Epithelial cell of prostate (primary cell): ENCODE results near the gene LRPPRC.

Source experiments
- DNase-seq: peaks from one replicate; pipeline ENCODE4 v3.0.0-alpha.2; 2011; ENCODE audit warnings: low read depth, low spot score
- H3K27ac ChIP-seq: fragments of 450-650 bp; 2 replicates; pipeline ENCODE4 v1.5.1; 2017; ENCODE audit warnings: mild to moderate bottlenecking

Gene LRPPRC

DNA sequence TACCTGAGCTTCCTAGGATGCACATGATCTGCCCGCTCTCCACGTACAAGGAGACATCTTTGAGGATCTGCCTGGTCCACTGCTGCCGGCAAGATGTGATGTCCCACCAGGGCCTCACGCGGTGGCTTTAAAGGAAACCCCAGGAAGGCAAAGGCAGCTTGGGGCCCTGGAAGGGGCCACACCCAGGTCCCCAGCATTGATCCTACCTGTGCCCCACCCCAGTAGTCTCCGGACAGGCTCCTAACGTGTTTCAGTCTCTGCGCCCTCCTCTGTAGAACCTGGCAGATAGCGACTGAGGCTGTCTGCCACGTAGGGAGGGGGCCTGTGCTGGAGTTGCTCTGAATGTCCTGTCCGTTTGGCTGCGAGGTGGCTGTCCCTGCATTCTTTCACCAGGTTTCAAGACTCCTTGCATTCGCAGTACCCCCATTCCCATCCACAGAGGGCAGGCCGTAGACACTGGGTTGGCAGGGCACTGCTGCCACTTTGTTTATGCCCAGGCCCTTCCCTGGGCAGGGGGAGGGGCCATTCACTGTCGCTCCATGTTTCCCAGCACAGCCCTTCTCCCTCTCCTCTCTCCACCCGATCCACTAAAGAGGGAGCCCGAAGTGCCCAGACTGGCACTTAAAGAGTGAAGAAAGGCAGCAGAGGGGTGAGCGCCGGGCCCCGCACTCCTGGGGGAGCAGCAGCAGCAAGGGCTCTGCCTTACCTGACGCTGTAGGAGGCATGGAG, 157.8 kb downstream of the LRPPRC start:
- no peak overlapping the region for H3K27ac ChIP-seq
- DNase-seq = no peak

- no peak overlapping the region for H3K27ac ChIP-seq
- no peak for DNase-seq
Observed at GRCh38 chr2:43837033-43837432, 158.8 kb downstream of the LRPPRC start.
